Breast epithelium (tissue), 4 donors: ENCODE results near the gene ATP6V0B. TPM values are rescaled to one million over a fixed set of nuclear protein-coding genes. Genes with fewer than 3 reads are reported as not detected.

Experiments used
- DNase-seq, 2 donors: peaks; one replicate each; pipeline ENCODE4 v3.0.0-alpha.2; 2019; ENCODE audit warnings: low spot score in 2 of 2
- H3K27ac ChIP-seq, 2 donors: fragments of 200-600 bp; sonication (generic) in 1 of 2; one replicate each; pipeline ENCODE4 v1.5.1; 2016 to 2019; ENCODE audit warnings: mild to moderate bottlenecking in 1 of 2
- H3K27me3 ChIP-seq, 2 donors: fragments of 200-600 bp; sonication (generic) in 1 of 2; one replicate each; pipeline versions ENCODE4 v1.5.1 to v1.6.0; 2017 to 2019; ENCODE audit warnings: control low read depth in 1 of 2, mild to moderate bottlenecking in 1 of 2
- H3K36me3 ChIP-seq: fragments of 200-600 bp; one replicate; pipeline ENCODE4 v1.5.1; 2019
- H3K4me1 ChIP-seq, 2 donors: fragments of 200-600 bp; sonication (generic); one replicate each; pipeline ENCODE4 v1.5.1; 2016 to 2019; ENCODE audit warnings: control low read depth in 1 of 2
- H3K4me3 ChIP-seq, 3 donors: fragments of 200-600 bp; sonication (generic); 1 replicate in 2 of 3; 2 replicates in 1 of 3; pipeline ENCODE4 v1.5.1; 2016 to 2019; ENCODE audit warnings: mild to moderate bottlenecking in 3 of 3, moderate library complexity in 2 of 3
- H3K9me3 ChIP-seq, 2 donors: fragments of 200-600 bp; sonication (generic) in 1 of 2; one replicate each; pipeline ENCODE4 v1.5.1; 2016 to 2019; ENCODE audit warnings: control low read depth in 1 of 2
- POLR2A ChIP-seq: fragments of 450-650 bp; IDR thresholded peaks from one replicate; pipeline ENCODE4 v1.6.1; 2016; ENCODE audit warnings: antibody characterized with exemption, mild to moderate bottlenecking, moderate library complexity
- POLR2AphosphoS5 ChIP-seq, 3 donors: sonication (generic); formaldehyde crosslinking; IDR thresholded peaks; one replicate each; pipeline ENCODE4 v1.6.1; 2017; ENCODE audit warnings: antibody characterized with exemption in 3 of 3
- intact Hi-C: fragments of 100-400 bp; cut with DNase I; formaldehyde crosslinking; loops from one replicate; pipeline ENCODE4 v1.15.1; 2023; ENCODE audit warnings: low total_unique reads
- total RNA-seq, 3 donors: library from RNA; depleted of rRNA; stranded (reverse); fragments of >200 nt; gene quantifications; one replicate each; pipeline ENCODE4 v1.1.0, GENCODE V29; 2016
- TF ChIP-seq, protein P1 (sequence below), 3 donors: fragments of 450-650 bp; IDR thresholded peaks; one replicate each; pipeline ENCODE4 v1.5.1; 2016 to 2017; ENCODE audit warnings: antibody characterized with exemption in 3 of 3, mild to moderate bottlenecking in 3 of 3, moderate library complexity in 3 of 3

Gene ATP6V0B
- total RNA-seq, 3 donors from 2014 or later, result 131 to 156 (median 155) TPM

DNA sequence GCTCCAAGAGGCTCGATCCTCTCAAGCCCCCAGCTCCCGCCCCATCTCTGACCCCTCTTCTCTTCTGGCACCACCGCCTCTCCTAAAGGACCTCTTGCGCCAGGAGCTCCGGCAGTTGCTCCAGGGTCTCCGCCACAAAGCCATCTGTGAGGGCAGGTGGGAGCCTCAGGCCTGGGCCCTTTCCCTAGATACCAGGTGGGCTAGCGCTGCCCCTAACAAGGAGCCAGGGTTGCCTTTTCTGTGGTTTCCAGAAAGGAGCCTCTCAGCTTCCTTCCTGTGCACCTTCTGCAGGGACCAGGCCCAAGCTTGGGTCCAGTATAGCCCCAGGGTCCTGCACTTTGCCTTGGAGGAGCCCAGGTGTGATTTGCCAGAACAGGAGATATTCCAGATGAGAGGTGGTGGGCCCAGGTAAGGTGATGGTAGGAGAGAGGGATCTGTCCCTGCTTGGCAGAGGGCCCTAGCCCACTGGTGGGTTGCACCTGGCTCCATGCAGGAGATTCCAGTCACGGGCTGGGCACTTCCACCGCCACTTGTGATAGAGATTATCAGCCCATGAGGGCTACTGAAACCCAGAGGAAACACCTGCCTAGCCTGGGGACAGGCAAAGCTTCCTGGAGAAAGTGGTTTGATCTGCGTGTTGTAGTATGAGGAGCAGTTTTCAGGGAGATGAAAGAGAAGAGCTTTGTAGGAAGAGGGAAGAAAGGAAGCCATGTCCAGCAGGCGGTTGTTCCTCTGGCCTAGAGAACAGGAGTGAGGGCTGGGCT is 17.7 kb downstream of the ATP6V0B start:
- intact Hi-C loops, result no loop called here
- TF ChIP-seq POLR2A (no peak), POLR2AphosphoS5 (IDR thresholded peaks at IDR 0.05) (no peak)
- TF ChIP-seq, protein P1, sequence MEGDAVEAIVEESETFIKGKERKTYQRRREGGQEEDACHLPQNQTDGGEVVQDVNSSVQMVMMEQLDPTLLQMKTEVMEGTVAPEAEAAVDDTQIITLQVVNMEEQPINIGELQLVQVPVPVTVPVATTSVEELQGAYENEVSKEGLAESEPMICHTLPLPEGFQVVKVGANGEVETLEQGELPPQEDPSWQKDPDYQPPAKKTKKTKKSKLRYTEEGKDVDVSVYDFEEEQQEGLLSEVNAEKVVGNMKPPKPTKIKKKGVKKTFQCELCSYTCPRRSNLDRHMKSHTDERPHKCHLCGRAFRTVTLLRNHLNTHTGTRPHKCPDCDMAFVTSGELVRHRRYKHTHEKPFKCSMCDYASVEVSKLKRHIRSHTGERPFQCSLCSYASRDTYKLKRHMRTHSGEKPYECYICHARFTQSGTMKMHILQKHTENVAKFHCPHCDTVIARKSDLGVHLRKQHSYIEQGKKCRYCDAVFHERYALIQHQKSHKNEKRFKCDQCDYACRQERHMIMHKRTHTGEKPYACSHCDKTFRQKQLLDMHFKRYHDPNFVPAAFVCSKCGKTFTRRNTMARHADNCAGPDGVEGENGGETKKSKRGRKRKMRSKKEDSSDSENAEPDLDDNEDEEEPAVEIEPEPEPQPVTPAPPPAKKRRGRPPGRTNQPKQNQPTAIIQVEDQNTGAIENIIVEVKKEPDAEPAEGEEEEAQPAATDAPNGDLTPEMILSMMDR (IDR thresholded peaks at IDR 0.05), result no peak
- Histone ChIP-seq H3K4me3 (peak overlapping the region; percentile 65 to 73 (median 71)), H3K27ac (peak overlapping the region; percentile 91), H3K27me3 (no peaks in the 10 kb centered on the region), H3K4me1 (peaks cover 0 to 5% of the 10 kb centered on the region in 2 donors), H3K36me3 (no peaks in the 10 kb centered on the region), H3K9me3 (no peaks in the 10 kb centered on the region)
- DNase-seq, result no peak

- no peak for DNase-seq
Observed at GRCh38 chr1:43993206-43993914, 18.6 kb downstream of the ATP6V0B start.

GRCh38 chr1:43994071-43994470 is 19.3 kb downstream of the ATP6V0B start:
- Histone ChIP-seq H3K27me3 (no peaks in the 10 kb centered on the region), H3K4me3 (no peak overlapping the region), H3K9me3 (no peaks in the 10 kb centered on the region), H3K36me3 (no peaks in the 10 kb centered on the region), H3K4me1 (peaks cover 0 to 5% of the 10 kb centered on the region in 2 donors), H3K27ac (no peak overlapping the region)
- intact Hi-C loops, result no loop called here
- TF ChIP-seq, protein P1 (IDR thresholded peaks at IDR 0.05), result no peak
- TF ChIP-seq POLR2A (no peak), POLR2AphosphoS5 (IDR thresholded peaks at IDR 0.05) (no peak)
- DNase-seq, result no peak

More at GRCh38 chr1:43993206-43993914, 18.6 kb downstream of the ATP6V0B start:
- no peaks in the 10 kb centered on the region for H3K9me3 ChIP-seq
- TF ChIP-seq POLR2A (no peak), POLR2AphosphoS5 (IDR thresholded peaks at IDR 0.05) (no peak)
- TF ChIP-seq, protein P1 (IDR thresholded peaks at IDR 0.05), result no peak
- peaks cover 0 to 5% of the 10 kb centered on the region in 2 donors for H3K4me1 ChIP-seq
- H3K36me3 ChIP-seq, result no peaks in the 10 kb centered on the region
- intact Hi-C loops, result no loop called here
- H3K4me3 ChIP-seq, result no peak overlapping the region
- no peak overlapping the region for H3K27ac ChIP-seq
- no peaks in the 10 kb centered on the region for H3K27me3 ChIP-seq

DNA sequence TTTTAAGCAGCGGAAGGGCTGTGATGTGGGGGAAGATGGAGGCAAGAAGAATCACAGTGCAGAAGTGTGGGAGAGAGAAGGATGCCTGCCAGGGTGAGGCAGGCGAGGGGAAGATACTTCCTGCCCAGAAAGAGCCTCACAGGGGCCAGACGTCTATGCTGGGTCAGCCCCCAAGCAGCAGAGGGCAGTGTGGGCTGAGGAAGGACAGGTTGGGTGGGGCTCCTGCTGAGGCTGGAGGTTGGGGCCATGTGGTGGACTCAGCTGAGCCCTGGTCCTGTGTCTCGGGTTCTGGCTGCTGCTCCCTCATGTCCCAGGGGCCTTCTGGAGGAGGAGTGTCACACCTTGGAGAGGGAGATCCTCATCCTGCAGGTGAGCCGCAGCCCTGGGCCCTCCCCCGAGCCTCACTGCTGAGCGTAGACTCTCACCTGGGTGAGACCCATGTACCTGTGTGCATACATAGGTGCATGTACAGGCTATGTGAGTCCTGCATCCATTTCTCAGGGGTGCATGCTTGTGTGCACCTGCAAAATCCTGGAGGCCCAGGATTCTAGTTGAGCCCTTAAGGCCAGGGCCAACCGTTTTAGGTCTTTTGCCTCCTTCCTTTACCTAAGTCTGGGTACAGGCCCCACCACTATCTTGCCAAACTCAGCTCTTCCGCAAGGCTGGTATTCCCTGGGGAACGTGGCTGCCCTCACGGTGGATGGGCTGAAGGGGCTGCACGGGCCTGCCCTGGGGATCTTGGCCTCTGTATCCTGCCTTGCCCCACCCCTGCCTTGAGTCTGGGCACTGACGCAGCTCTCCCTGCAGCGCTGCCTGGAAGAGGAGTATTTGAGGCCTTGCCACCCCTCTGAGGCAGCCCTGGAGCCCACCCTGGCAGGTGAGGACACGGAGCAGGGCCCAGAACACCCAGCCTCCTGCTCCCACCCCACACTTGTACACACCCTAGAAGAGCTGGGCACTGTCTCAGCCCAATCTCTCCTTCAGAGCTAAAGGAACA is 20.3 kb downstream of the ATP6V0B start:
- TF ChIP-seq POLR2AphosphoS5 (IDR thresholded peaks at IDR 0.05) (no peak), POLR2A (no peak)
- TF ChIP-seq, protein P1 (IDR thresholded peaks at IDR 0.05), result no peak
- DNase-seq, result no peak
- peaks cover 0 to 5% of the 10 kb centered on the region in 2 donors for H3K4me1 ChIP-seq

More for the DNA sequence above, 20.3 kb downstream of the ATP6V0B start:
- H3K9me3 ChIP-seq, result no peaks in the 10 kb centered on the region
- H3K36me3 ChIP-seq, result no peaks in the 10 kb centered on the region
- no peak overlapping the region for H3K4me3 ChIP-seq
- H3K27ac ChIP-seq, result no peak overlapping the region
- no peaks in the 10 kb centered on the region for H3K27me3 ChIP-seq
- intact Hi-C loops, result no loop called here
